ENCODE measurements around the gene CD79B.
A peak's percentile ranks its signal among the peaks of the same experiment; 100 is the strongest.

The CD79B gene

DNA sequence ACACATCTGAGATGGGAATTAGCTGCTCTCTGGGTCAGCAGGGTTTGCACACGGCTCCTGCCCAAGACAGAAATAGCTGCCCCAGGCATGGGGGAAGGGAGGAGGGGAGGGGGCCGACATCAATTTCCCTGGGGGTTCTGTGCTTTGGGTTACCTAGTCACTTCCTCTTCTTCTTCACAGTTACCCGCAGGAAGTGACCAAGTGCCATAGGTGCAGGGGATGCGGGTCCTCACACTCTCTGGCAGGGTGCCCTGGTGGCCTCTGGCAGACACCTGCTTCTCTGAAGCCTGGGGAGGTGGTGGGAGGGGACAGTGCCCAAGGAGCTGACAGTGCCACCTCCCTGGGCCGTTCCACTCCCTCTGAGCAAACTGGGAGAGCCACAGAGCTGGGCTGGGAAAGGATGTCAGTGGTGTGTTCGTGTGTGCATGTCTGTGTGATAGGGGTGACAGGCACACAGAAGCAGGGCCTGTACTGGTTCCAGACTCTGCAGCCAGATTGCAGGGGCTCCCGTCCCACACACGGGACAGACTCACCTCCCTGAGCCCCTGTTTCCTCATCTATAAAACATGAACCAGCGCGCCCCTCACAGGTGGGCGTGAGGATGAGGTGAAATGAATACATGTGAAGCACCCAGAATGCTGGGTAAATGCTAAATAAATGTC lies 22.4 kb upstream of the CD79B start:
- H3K4me3 ChIP-seq (ENCODE audit: low read depth, low read length) = no peak overlapping the region
- TF ChIP-seq, protein P1, sequence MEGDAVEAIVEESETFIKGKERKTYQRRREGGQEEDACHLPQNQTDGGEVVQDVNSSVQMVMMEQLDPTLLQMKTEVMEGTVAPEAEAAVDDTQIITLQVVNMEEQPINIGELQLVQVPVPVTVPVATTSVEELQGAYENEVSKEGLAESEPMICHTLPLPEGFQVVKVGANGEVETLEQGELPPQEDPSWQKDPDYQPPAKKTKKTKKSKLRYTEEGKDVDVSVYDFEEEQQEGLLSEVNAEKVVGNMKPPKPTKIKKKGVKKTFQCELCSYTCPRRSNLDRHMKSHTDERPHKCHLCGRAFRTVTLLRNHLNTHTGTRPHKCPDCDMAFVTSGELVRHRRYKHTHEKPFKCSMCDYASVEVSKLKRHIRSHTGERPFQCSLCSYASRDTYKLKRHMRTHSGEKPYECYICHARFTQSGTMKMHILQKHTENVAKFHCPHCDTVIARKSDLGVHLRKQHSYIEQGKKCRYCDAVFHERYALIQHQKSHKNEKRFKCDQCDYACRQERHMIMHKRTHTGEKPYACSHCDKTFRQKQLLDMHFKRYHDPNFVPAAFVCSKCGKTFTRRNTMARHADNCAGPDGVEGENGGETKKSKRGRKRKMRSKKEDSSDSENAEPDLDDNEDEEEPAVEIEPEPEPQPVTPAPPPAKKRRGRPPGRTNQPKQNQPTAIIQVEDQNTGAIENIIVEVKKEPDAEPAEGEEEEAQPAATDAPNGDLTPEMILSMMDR (IDR thresholded peaks at IDR 0.05; ENCODE audit: borderline replicate concordance, insufficient read depth, low read depth, low read length) = no peak

DNA sequence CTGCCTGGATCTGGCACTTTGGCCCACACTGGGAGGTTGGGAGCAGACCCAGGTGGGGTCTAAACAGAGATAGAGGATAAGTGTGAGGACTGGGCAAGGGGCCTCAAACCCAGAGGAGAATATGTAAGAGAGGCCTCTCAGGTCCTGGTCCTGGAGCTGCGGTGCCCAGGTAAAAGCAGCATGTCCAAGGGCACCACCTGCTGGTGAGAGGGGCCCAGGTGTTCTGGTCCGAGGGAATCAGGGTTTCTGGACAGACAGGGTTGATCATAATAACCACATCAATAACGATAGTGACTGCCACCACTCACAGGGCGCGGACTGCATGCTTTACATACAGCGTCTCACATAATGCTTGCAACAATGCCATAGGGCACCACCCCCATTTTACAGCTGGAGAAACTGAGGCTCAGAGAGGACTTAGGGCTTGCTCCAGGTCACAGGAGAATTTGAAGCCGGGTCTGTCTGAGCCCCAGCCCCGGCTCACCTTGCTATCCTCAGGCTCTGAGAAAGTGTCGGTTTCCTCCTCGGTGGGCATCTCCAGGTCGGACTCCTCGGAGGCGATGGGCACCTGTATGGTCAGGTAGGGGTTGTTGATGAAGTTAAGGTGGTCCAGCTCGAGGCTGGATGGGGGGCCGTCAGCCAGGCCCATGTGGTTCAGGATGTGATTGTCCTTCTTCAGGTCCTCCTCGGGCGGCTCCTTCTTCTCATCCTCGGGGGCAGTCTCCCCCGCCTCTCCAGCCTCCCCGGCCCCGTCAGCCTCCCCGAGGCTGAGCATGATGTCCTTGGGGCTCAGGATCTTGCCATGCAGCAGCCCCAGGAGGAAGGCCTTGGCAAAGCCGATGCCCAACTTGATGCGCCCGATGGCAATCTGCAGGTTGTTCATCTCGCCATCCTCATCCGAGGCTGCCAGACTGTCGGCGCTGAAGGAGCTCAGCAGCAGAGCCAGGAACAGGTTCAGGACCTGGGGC lies 19.1 kb upstream of the CD79B start:
- TF ChIP-seq, protein P1 (IDR thresholded peaks at IDR 0.05; ENCODE audit: borderline replicate concordance, insufficient read depth, low read depth, low read length) = peak; percentile 78
- H3K4me3 ChIP-seq (ENCODE audit: low read depth, low read length) = no peak overlapping the region

DNA sequence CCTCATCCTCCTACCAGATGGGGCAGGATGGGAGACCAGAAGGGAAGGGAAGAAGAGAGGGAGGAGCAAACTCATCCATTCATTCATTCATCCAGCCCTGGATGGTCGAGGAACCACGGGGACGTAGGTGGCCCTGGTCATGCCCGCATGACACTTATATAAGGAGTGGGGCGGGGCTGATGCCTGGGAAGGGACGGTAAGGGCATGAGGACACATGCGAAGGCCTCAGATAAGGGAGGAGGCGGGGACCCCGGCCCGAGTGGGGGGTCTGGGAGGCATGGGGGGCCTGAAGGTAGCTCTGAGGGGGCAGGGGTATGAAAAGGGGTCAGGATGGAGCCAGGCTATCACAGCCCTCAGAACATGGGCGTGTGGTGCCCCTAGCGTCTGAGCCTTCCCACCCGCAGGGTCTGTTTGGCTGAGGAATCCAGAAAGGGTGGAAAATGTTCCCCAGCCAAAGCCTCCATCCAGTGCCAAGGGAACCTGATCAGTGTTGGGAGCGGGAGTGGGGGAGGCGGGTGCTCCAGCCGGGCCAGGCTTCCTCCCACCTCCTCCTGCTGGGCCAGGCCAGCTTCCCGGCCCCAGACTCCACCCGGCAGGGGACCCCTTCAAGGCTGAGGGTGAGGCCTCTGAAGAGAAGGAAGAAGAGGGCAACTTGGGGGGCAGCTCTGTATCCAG lies 17.6 kb upstream of the CD79B start:
- TF ChIP-seq, protein P1 (IDR thresholded peaks at IDR 0.05; ENCODE audit: borderline replicate concordance, insufficient read depth, low read depth, low read length) = no peak
- no peak overlapping the region for H3K4me3 ChIP-seq (ENCODE audit: low read depth, low read length)

DNA sequence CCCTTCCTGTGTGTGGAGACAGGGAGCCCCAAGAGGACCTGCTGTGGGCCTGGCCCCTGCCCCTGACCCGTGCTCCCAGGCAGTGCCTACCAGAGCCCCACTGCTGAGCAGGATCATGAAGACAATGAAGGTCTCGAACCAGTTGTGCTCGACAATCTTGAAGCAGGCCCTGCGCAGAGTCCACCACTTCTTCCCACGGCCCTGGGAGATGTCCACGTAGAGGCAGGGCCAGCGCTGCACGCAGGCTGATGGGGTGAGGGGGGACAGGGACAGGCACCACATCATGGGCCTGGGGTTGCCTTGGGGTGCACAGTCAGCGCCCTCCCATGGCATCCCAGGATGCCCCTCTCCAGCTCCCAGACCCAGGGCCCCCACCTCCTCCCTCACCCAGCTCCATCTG lies 16.4 kb upstream of the CD79B start:
- TF ChIP-seq, protein P1 (IDR thresholded peaks at IDR 0.05; ENCODE audit: borderline replicate concordance, insufficient read depth, low read depth, low read length) = no peak
- H3K4me3 ChIP-seq (ENCODE audit: low read depth, low read length) = no peak overlapping the region

DNA sequence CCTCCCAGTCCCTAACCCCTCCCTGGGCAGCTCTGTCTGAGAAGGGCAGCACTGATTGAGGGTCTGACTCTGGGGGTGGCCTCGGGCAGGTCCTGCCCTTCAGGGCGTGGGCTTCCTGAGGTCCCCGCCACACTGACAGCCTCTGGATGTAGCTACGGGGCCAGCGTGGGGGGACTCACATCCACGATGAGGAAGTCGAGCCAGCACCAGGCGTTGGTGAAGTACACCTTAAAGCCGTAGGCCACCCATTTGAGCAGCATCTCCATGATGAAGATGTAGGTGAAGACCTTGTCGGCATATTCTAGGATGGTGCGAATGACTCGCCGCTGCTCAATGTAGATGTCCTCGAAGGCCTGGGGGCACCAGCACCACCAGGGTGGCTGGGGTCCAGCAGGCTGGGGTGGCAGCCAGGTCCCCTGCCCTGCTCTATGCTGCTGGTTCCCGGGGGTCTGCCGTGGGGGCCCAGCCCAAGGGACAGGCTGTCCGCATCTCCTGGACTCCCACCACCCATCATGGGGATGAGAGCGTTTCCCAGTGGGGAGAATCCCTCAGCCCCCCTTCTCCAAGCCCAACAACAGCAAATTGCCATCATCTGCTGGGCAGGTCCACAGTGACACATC lies 15.7 kb upstream of the CD79B start:
- TF ChIP-seq, protein P1 (IDR thresholded peaks at IDR 0.05; ENCODE audit: borderline replicate concordance, insufficient read depth, low read depth, low read length) = no peak
- no peak overlapping the region for H3K4me3 ChIP-seq (ENCODE audit: low read depth, low read length)

DNA sequence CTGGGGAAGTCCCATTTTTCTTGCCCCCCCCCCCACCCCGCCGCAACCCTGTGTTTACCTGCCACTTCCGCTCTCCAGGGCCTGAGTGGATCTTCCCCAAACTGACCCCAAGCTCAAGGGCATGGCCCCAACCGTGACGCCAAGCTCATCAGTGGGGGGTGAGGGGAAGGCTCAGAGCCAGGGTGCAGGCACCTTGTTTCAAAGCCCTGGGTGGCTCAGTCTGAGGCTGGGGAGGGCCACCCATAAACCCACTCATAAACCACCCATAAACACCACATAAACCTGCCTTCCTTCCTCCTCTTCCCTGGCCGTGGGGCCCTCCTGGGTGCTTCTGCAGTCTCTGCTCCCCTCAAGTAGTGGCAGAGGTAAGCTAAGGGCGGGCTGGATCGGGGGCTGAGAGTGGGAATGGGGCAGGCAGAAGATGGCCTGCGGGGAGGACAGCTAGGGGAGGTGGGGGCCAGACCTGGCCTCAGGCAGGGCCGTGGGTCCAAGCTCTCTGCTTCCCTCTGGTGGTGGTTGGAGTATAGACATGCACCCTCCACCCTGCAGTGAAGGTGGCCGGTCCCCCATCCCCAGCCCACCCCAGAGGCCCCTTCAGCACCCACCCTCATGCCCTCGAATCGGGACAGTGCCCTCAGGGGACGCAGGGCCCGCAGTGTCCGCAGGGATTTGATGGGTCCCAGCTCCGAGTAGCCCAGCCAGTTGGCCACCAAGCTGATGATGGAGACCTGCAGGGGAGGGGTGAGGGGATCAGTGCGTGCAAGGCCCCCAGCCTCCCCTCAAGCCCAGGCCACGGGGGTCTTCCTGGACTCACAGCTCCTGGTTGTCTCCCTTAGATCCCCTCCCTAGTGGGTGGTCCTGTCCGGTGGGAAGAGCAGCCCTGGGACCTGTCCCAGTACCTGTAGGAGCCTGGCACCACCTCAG lies 14.6 kb upstream of the CD79B start:
- TF ChIP-seq, protein P1 (IDR thresholded peaks at IDR 0.05; ENCODE audit: borderline replicate concordance, insufficient read depth, low read depth, low read length) = peak; percentile 88
- H3K4me3 ChIP-seq (ENCODE audit: low read depth, low read length) = peak overlapping the region; percentile 23
